ENCODE results near the gene AP3B1. TPM values are rescaled to one million over a fixed set of nuclear protein-coding genes. Genes with fewer than 3 reads are reported as not detected.

The AP3B1 gene
- total and polyA plus RNA-seq, 2 donors (not counting 3 experiments of a cell fraction or from before 2014, with no cell fraction given), result 31.6 to 46.7 TPM

DNA sequence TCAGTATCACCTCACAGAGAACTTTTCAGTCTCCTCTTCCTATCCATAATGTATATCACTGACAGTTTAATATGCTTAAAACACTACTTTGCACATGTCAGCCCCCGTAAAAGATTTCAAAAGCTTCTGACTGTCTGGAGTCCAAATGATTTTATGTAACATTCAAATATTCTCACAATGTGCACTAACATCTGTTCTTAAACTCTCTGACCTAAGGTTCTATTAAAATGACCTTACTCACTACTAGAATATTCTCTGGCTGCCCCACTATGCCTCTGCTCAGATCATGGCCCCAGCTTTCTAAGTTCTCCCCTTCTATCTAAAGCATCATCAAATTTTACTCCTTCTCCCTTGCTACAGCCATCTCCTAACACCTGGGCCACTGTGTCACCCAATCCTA lies 52.5 kb downstream of the AP3B1 start:
- H4K20me1 ChIP-seq (replicated peaks; ENCODE audit: control insufficient read depth, extremely low read depth, insufficient read depth, low read length), result no peaks in the 10 kb centered on the region
- H3K9me3 ChIP-seq (replicated peaks; ENCODE audit: control insufficient read depth, insufficient read depth, low read length), result no peaks in the 10 kb centered on the region
- dilution Hi-C loops (cut with MboI; ENCODE audit: extremely low pct_ligation_motif_present, low sequenced_read_pairs), result no loop called here
- H3K9me1 ChIP-seq (replicated peaks; ENCODE audit: control insufficient read depth, extremely low read depth, insufficient read depth, low read length), result no peaks in the 10 kb centered on the region
- BruUV-seq (replicated peaks), result no TSS peak
- no peak overlapping the region for H3K4me3 ChIP-seq (replicated peaks in 1 of 3; ENCODE audit: insufficient read depth in 1 of 3, low read depth in 1 of 3, low read length in 3 of 3)
- DNase-seq (ENCODE audit: low read depth, low spot score) (no peak), FAIRE-seq (no peak)
- H3K27ac ChIP-seq (ENCODE audit: insufficient read depth, low read depth, low read length), result no peak overlapping the region
- H3K4me1 ChIP-seq (ENCODE audit: control insufficient read depth, extremely low read depth, insufficient read depth, low read length), result peaks cover 13% of the 10 kb centered on the region
- no peaks in the 10 kb centered on the region for H3K27me3 ChIP-seq (ENCODE audit: control insufficient read depth in 2 of 2, insufficient read depth in 2 of 2, low read length in 2 of 2)
- peaks cover 0 to 2% of the 10 kb centered on the region in 2 experiments for H3K36me3 ChIP-seq (ENCODE audit: control insufficient read depth in 2 of 2, extremely low read depth in 1 of 2, insufficient read depth in 2 of 2, low read length in 2 of 2)
- no peak overlapping the region for H2AFZ ChIP-seq (ENCODE audit: low read depth, low read length)
- ChIA-PET POLR2A (no interaction called here), CTCF (no interaction called here)
- H3K79me2 ChIP-seq (ENCODE audit: control insufficient read depth, insufficient read depth, low read length), result peaks cover 4% of the 10 kb centered on the region
- TF ChIP-seq, protein P1, sequence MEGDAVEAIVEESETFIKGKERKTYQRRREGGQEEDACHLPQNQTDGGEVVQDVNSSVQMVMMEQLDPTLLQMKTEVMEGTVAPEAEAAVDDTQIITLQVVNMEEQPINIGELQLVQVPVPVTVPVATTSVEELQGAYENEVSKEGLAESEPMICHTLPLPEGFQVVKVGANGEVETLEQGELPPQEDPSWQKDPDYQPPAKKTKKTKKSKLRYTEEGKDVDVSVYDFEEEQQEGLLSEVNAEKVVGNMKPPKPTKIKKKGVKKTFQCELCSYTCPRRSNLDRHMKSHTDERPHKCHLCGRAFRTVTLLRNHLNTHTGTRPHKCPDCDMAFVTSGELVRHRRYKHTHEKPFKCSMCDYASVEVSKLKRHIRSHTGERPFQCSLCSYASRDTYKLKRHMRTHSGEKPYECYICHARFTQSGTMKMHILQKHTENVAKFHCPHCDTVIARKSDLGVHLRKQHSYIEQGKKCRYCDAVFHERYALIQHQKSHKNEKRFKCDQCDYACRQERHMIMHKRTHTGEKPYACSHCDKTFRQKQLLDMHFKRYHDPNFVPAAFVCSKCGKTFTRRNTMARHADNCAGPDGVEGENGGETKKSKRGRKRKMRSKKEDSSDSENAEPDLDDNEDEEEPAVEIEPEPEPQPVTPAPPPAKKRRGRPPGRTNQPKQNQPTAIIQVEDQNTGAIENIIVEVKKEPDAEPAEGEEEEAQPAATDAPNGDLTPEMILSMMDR (IDR thresholded peaks at IDR 0.05; ENCODE audit: extremely low read depth in 1 of 2, insufficient read depth in 1 of 2, low read depth in 1 of 2, low read length in 2 of 2), result no peak
- TF ChIP-seq GATA2 (IDR thresholded peaks at IDR 0.05; ENCODE audit: insufficient read depth, insufficient read length, low read depth, low read length), result no peak
- no peak for TF ChIP-seq POLR2A (IDR thresholded peaks at IDR 0.05; ENCODE audit: low read depth, low read length)
- no peak for TF ChIP-seq EZH2 (IDR thresholded peaks at IDR 0.05; ENCODE audit: borderline replicate concordance, low read depth, low read length, severe bottlenecking)
- TF ChIP-seq POLR2AphosphoS5 (IDR thresholded peaks at IDR 0.05; ENCODE audit: insufficient read depth, low read depth, low read length), result no peak
- TF ChIP-seq JUN (IDR thresholded peaks at IDR 0.05; ENCODE audit: borderline replicate concordance, insufficient read depth, insufficient read length, low read depth), result no peak
- no peak for TF ChIP-seq FOS (IDR thresholded peaks at IDR 0.05; ENCODE audit: borderline replicate concordance, insufficient read depth, low read length)
- no peak for TF ChIP-seq MYC (IDR thresholded peaks at IDR 0.05; ENCODE audit: low read depth, low read length)
- TF ChIP-seq, protein P2, sequence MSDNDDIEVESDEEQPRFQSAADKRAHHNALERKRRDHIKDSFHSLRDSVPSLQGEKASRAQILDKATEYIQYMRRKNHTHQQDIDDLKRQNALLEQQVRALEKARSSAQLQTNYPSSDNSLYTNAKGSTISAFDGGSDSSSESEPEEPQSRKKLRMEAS (IDR thresholded peaks at IDR 0.05; ENCODE audit: insufficient read depth, insufficient read length), result no peak
- H3K4me2 ChIP-seq (ENCODE audit: insufficient read depth, low read length), result no peak overlapping the region
- no peak overlapping the region for H3K9ac ChIP-seq (replicated peaks; ENCODE audit: extremely low read depth, insufficient read depth, low read length)
- intact Hi-C loops (cut with micrococcal nuclease), result no loop called here

Measured in endothelial cell of umbilical vein (primary cell).